ENCODE measurements around the gene DNAL4. TPM values are rescaled to one million over a fixed set of nuclear protein-coding genes. Genes with fewer than 3 reads are reported as not detected.

The DNAL4 gene
- total and polyA plus RNA-seq, 10 of the 15 experiments (the other 5 are each of a cell fraction or from before 2014, with no cell fraction given) = 0.35 to 8.5 (median 6.3) TPM; not detected in 1

GRCh38 chr22:38834215-38834953 is 40.4 kb upstream of the DNAL4 start:
- no peak overlapping the region for H3K9ac ChIP-seq (ENCODE audit: control insufficient read depth, insufficient read depth, low read length)
- in situ Hi-C loops (cut with MboI) = no loop called here

More at GRCh38 chr22:38834215-38834953, 40.4 kb upstream of the DNAL4 start:
- no peak overlapping the region for H2AFZ ChIP-seq (ENCODE audit: control insufficient read depth, low read depth, low read length)
- CTCF ChIA-PET = interaction anchor here (0.6 kb wide), 1 partner anchor 75 kb away, joined by 3 read pairs; no protein-coding TSS in a partner anchor
- BruUV-seq (replicated peaks) = no TSS peak
- TF ChIP-seq CBX5 (IDR thresholded peaks at IDR 0.05; ENCODE audit: low read depth) = no peak
- no peak for TF ChIP-seq FOXM1 (IDR thresholded peaks at IDR 0.05; ENCODE audit: low read depth, low read length)
- no peak for TF ChIP-seq NR2C1 (IDR thresholded peaks at IDR 0.05)
- TF ChIP-seq ZBED1 (IDR thresholded peaks at IDR 0.05; ENCODE audit: borderline replicate concordance) = no peak
- TF ChIP-seq E2F8 (IDR thresholded peaks at IDR 0.05; ENCODE audit: low read depth, partially characterized antibody) = no peak
- no peak for TF ChIP-seq FOS (IDR thresholded peaks at IDR 0.05; ENCODE audit: borderline replicate concordance, extremely low read depth, insufficient read length)
- no peak for TF ChIP-seq ELK1 (IDR thresholded peaks at IDR 0.05; ENCODE audit: low read depth, low read length)
- no peak for TF ChIP-seq SMAD1 (IDR thresholded peaks at IDR 0.05; ENCODE audit: low read depth, partially characterized antibody)
- TF ChIP-seq PAX8 (IDR thresholded peaks at IDR 0.05) = no peak
- no peak for TF ChIP-seq ZNF274 (IDR thresholded peaks at IDR 0.05; ENCODE audit: insufficient read depth, insufficient read length)
- no peak for TF ChIP-seq CEBPB (IDR thresholded peaks at IDR 0.05; ENCODE audit: borderline replicate concordance in 1 of 2, low read depth in 2 of 2, low read length in 2 of 2)
- H3K27me3 ChIP-seq (replicated peaks in 1 of 2; ENCODE audit: control insufficient read depth in 2 of 2, insufficient read depth in 2 of 2, low read length in 1 of 2) = peaks cover 0 to 2% of the 10 kb centered on the region in 2 experiments; a peak in 1 of 4 replicates
- FAIRE-seq = no peak
- whole genome bisulfite sequencing (ENCODE audit: insufficient coverage, insufficient replicate concordance, low lambda C conversion rate, missing lambda C conversion rate) = 53% methylated on average over 13 of the region's 13 CpGs
- H3K4me2 ChIP-seq (ENCODE audit: control insufficient read depth, insufficient read depth) = no peak overlapping the region
- H3K79me2 ChIP-seq (ENCODE audit: control insufficient read depth, insufficient read depth, low read length) = no peaks in the 10 kb centered on the region
- no peaks in the 10 kb centered on the region for H3K36me3 ChIP-seq (ENCODE audit: control insufficient read depth in 2 of 2, insufficient read depth in 2 of 2, low read length in 1 of 2)
- SMC1A ChIA-PET (ENCODE audit: uncharacterized antibody, unreplicated experiment) = no interaction called here
- no peaks in the 10 kb centered on the region for H3K4me1 ChIP-seq (ENCODE audit: control insufficient read depth, insufficient read depth, low read length)
- POLR2A ChIA-PET = no interaction called here
- H3K9me3 ChIP-seq (replicated peaks; ENCODE audit: control insufficient read depth, insufficient read depth, low read length) = no peaks in the 10 kb centered on the region
- RAD21 ChIA-PET (ENCODE audit: unreplicated experiment) = no interaction called here
- intact Hi-C loops (cut with micrococcal nuclease; ENCODE audit: unreplicated experiment) = no loop called here
- no peak overlapping the region for H3K4me3 ChIP-seq
- H4K20me1 ChIP-seq (ENCODE audit: control insufficient read depth, insufficient read depth) = no peaks in the 10 kb centered on the region
- DNase-seq (ENCODE audit: low read depth, low spot score) = no peak
- H3K27ac ChIP-seq (ENCODE audit: control insufficient read depth, insufficient read depth) = no peak overlapping the region
- no peak for ATAC-seq
